HCT116 (cell line): ENCODE results near the gene CDC37L1. TPM values are rescaled to one million over a fixed set of nuclear protein-coding genes. Genes with fewer than 3 reads are reported as not detected.

Experiments used
- ATAC-seq: fragments of 200-7000 bp; cut with Tn5 transposase; 2 replicates; pipeline ENCODE4 v1.9.1; 2020; ENCODE audit warnings: mild to moderate bottlenecking, moderate library complexity
- BruUV-seq: library from RNA; stranded (reverse); fragments of 400-500 nt; replicated peaks from 2 replicates; lab custom pipeline; 2021; lab: Mats Ljungman, UMichigan
- CTCF ChIA-PET: fragments of 300-600 bp; sonication (Branson Sonifier 250); formaldehyde crosslinking; loops from one replicate; lab custom pipeline; 2021; ENCODE audit warnings: antibody characterized with exemption; lab: Charles Lee
- POLR2A ChIA-PET: fragments of 300-600, 350-600 bp; sonication (Branson Sonifier 250); formaldehyde crosslinking; loops from one replicate; lab custom pipeline; 2021; ENCODE audit warnings: antibody characterized with exemption; lab: Charles Lee
- RAD21 ChIA-PET, 2 experiments: fragments of 300-600 bp; sonication (Branson Sonifier 250); formaldehyde crosslinking; loops; one replicate each; lab custom pipeline; 2023; ENCODE audit warnings: low total read pairs in 2 of 2; ENCODE audit not compliant: uncharacterized antibody in 2 of 2, unreplicated experiment in 2 of 2, low non-redundant PET in 1 of 2; lab: Charles Lee
- DNase-seq: peaks from one replicate; pipeline ENCODE4 v3.0.0-alpha.2; 2010; ENCODE audit warnings: low read depth, low spot score
- H2AFZ ChIP-seq: fragments of 200-600 bp; shearing (Covaris generic), sonication (generic); 2 replicates; pipeline ENCODE4 v1.6.1; 2017; ENCODE audit warnings: low read depth, mixed run types, mixed read lengths, antibody characterized with exemption, low read length; ENCODE audit not compliant: poor library complexity, severe bottlenecking
- H3K27ac ChIP-seq: 2 replicates; pipeline ENCODE4 v1.5.1; 2012; ENCODE audit warnings: low read depth, low read length
- H3K27me3 ChIP-seq: fragments of 200-600 bp; sonication (generic); 2 replicates; pipeline ENCODE4 v1.6.1; 2016; ENCODE audit warnings: mixed run types, low read length, mixed read lengths; ENCODE audit not compliant: insufficient read depth
- H3K36me3 ChIP-seq, 2 experiments: fragments of 200-500 bp in 1 of 2; fragments of 200-600 bp in 1 of 2; sonication (Bioruptor generic) in 1 of 2; sonication (generic) in 1 of 2; 2 replicates each; pipeline versions ENCODE4 v1.5.1 to v1.6.1; 2014 to 2016; ENCODE audit warnings: low read length in 2 of 2, inconsistent platforms in 1 of 2, mixed read lengths in 1 of 2, mixed run types in 1 of 2; ENCODE audit not compliant: insufficient read depth in 2 of 2, control insufficient read depth in 1 of 2
- H3K4me1 ChIP-seq, 2 experiments: fragments of 200-600 bp in 1 of 2; sonication (generic) in 1 of 2; 2 replicates each; pipeline versions ENCODE4 v1.5.1 to v1.6.1; 2012 to 2017; ENCODE audit warnings: low read length in 2 of 2, inconsistent platforms in 1 of 2, mild to moderate bottlenecking in 1 of 2, mixed read lengths in 1 of 2, mixed run types in 1 of 2, moderate library complexity in 1 of 2; ENCODE audit not compliant: insufficient read depth in 2 of 2, control insufficient read depth in 1 of 2
- H3K4me2 ChIP-seq: fragments of 200-600 bp; sonication (generic); 2 replicates; pipeline ENCODE4 v1.6.1; 2017; ENCODE audit warnings: mixed run types, low read length, mixed read lengths
- H3K4me3 ChIP-seq, 2 experiments: fragments of 200-600 bp in 1 of 2; sonication (generic) in 1 of 2; replicated peaks in 1 of 2; 2 replicates each; pipeline ENCODE4 v1.5.1; 2011 to 2016; ENCODE audit warnings: low read length in 2 of 2, control low read depth in 1 of 2, low read depth in 1 of 2, mild to moderate bottlenecking in 1 of 2, mixed read lengths in 1 of 2, mixed run types in 1 of 2
- H3K79me2 ChIP-seq: fragments of 200-600 bp; sonication (generic); 2 replicates; pipeline ENCODE4 v1.6.1; 2017; ENCODE audit warnings: mild to moderate bottlenecking, mixed run types, low read length, moderate library complexity, mixed read lengths; ENCODE audit not compliant: insufficient read depth
- H3K9ac ChIP-seq: fragments of 200-600 bp; sonication (generic); 2 replicates; pipeline ENCODE4 v1.6.1; 2016; ENCODE audit warnings: low read length, mixed read lengths
- H3K9me2 ChIP-seq: fragments of 200-600 bp; sonication (generic), shearing (Covaris generic); 2 replicates; pipeline ENCODE4 v1.6.1; 2017; ENCODE audit warnings: mixed run types, mild to moderate bottlenecking, moderate library complexity; ENCODE audit not compliant: insufficient read depth
- H3K9me3 ChIP-seq, 2 experiments: fragments of 200-500 bp in 1 of 2; fragments of 200-600 bp in 1 of 2; sonication (Bioruptor generic) in 1 of 2; sonication (generic) in 1 of 2; 2 replicates each; pipeline ENCODE4 v1.6.1; 2014 to 2017; ENCODE audit warnings: low read length in 2 of 2, mixed read lengths in 2 of 2, inconsistent platforms in 1 of 2, low read depth in 1 of 2, mild to moderate bottlenecking in 1 of 2, mixed run types in 1 of 2, moderate library complexity in 1 of 2; ENCODE audit not compliant: control insufficient read depth in 1 of 2, insufficient read depth in 1 of 2
- H4K20me1 ChIP-seq: fragments of 200-600 bp; sonication (generic), shearing (Covaris generic); 2 replicates; pipeline ENCODE4 v1.6.1; 2017; ENCODE audit warnings: mixed run types, mild to moderate bottlenecking, moderate library complexity; ENCODE audit not compliant: insufficient read depth
- EZH2 ChIP-seq: fragments of 200-600 bp; sonication (generic); IDR thresholded peaks from 2 replicates; pipeline ENCODE4 v1.6.1; 2017; ENCODE audit warnings: antibody characterized with exemption, mixed run types
- EZH2phosphoT487 ChIP-seq: fragments of 200-600 bp; IDR thresholded peaks from 2 replicates; pipeline ENCODE4 v1.6.1; 2018; ENCODE audit warnings: antibody characterized with exemption, borderline replicate concordance
- RAD21 ChIP-seq: IDR thresholded peaks from 2 replicates; pipeline ENCODE4 v1.6.1; 2012; ENCODE audit warnings: low read depth, mild to moderate bottlenecking
- SP1 ChIP-seq: IDR thresholded peaks from 2 replicates; pipeline ENCODE4 v1.6.1; 2012; ENCODE audit warnings: low read depth
- SRF ChIP-seq: IDR thresholded peaks from 2 replicates; pipeline ENCODE4 v1.6.1; 2012; ENCODE audit warnings: low read depth
- TCF7L2 ChIP-seq: IDR thresholded peaks from 2 replicates; pipeline ENCODE4 v1.7.0; 2011; ENCODE audit warnings: borderline replicate concordance, inconsistent platforms; ENCODE audit not compliant: insufficient read depth, insufficient read length; ENCODE audit errors: extremely low read depth
- ZFX ChIP-seq: fragments of 450-650 bp; IDR thresholded peaks from 2 replicates; pipeline ENCODE4 v1.6.1; 2017
- intact Hi-C: fragments of 100-400 bp; cut with micrococcal nuclease; formaldehyde crosslinking; loops from 2 replicates; pipeline ENCODE4 v1.10.0; 2022
- total RNA-seq: library from RNA; stranded (reverse); gene quantifications from one replicate; pipeline ENCODE4 v1.2.1, GENCODE V29; 2021; ENCODE audit not compliant: unreplicated experiment
- TF ChIP-seq, protein P1 (sequence below): IDR thresholded peaks from 2 replicates; pipeline ENCODE4 v1.6.1; 2012; ENCODE audit warnings: low read depth

Gene CDC37L1
- total RNA-seq, 1 experiment from 2014 or later: 18.1 TPM

DNA sequence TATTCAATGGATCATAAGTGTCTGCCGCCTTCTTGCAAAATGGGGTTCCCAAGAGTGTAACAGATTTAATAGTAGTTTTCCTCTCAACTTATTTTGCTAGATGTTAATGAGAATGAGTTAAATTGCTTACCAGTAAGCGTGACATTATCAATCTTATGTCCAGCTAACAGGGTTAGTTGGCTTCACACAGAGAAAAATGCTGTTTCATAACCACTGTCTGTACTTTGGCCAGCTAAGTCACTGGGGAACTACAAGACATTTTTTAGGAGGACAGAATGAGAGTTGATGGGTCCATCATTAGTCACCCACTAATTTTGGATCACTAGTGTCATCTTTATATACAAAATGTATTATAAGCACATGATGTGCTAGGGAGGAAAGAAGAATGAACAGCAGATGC lies 1.4 kb downstream of the CDC37L1 start:
- intact Hi-C loops: no loop called here
- Histone ChIP-seq H3K27me3 (no peaks in the 10 kb centered on the region), H3K9ac (peak overlapping the region; percentile 71), H3K4me3 (peak overlapping the region; percentile 87 to 88), H4K20me1 (no peaks in the 10 kb centered on the region), H2AFZ (no peak overlapping the region), H3K27ac (peak overlapping the region; percentile 88; the same call in 1 of the 2 replicates), H3K4me1 (peaks cover 15 to 23% of the 10 kb centered on the region in 2 experiments), H3K36me3 (peaks cover 6 to 7% of the 10 kb centered on the region in 2 experiments; a peak in 3 of 4 replicates), H3K79me2 (peaks cover 52% of the 10 kb centered on the region), H3K4me2 (peak overlapping the region; percentile 91), H3K9me3 (no peaks in the 10 kb centered on the region), H3K9me2 (no peaks in the 10 kb centered on the region)
- TF ChIP-seq, protein P1, sequence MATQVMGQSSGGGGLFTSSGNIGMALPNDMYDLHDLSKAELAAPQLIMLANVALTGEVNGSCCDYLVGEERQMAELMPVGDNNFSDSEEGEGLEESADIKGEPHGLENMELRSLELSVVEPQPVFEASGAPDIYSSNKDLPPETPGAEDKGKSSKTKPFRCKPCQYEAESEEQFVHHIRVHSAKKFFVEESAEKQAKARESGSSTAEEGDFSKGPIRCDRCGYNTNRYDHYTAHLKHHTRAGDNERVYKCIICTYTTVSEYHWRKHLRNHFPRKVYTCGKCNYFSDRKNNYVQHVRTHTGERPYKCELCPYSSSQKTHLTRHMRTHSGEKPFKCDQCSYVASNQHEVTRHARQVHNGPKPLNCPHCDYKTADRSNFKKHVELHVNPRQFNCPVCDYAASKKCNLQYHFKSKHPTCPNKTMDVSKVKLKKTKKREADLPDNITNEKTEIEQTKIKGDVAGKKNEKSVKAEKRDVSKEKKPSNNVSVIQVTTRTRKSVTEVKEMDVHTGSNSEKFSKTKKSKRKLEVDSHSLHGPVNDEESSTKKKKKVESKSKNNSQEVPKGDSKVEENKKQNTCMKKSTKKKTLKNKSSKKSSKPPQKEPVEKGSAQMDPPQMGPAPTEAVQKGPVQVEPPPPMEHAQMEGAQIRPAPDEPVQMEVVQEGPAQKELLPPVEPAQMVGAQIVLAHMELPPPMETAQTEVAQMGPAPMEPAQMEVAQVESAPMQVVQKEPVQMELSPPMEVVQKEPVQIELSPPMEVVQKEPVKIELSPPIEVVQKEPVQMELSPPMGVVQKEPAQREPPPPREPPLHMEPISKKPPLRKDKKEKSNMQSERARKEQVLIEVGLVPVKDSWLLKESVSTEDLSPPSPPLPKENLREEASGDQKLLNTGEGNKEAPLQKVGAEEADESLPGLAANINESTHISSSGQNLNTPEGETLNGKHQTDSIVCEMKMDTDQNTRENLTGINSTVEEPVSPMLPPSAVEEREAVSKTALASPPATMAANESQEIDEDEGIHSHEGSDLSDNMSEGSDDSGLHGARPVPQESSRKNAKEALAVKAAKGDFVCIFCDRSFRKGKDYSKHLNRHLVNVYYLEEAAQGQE: no peak
- no peak for TF ChIP-seq SRF
- TF ChIP-seq TCF7L2: no peak
- no peak for TF ChIP-seq EZH2phosphoT487
- TF ChIP-seq EZH2: no peak
- no peak for TF ChIP-seq RAD21
- no peak for TF ChIP-seq ZFX
- 0 out of 2 replicates have a peak, but pooled peaks have one; percentile 14 for TF ChIP-seq SP1
- ChIA-PET POLR2A (no interaction called here), CTCF (no interaction called here), RAD21 (no interaction called here)
- ATAC-seq: no peak
- BruUV-seq: no TSS peak
- DNase-seq: no peak
